OCI-LY7 (cell line): ENCODE results near the gene HCCS.

Source experiments
- CTCF ChIP-seq: fragments of 200-600 bp; sonication (generic); conservative IDR thresholded peaks from 2 replicates; pipeline ENCODE4 v1.5.1; 2014; ENCODE audit warnings: mild to moderate bottlenecking, antibody characterized with exemption, low read length, moderate library complexity, mixed read lengths
- EZH2phosphoT487 ChIP-seq: fragments of 200-600 bp; sonication (generic); IDR thresholded peaks from 2 replicates; pipeline ENCODE4 v1.6.1; 2018; ENCODE audit warnings: low read depth, borderline replicate concordance, mild to moderate bottlenecking, mixed run types, antibody characterized with exemption, low read length, moderate library complexity, mixed read lengths

- no peak for TF ChIP-seq CTCF
- no peak for TF ChIP-seq EZH2phosphoT487
Measured at GRCh38 chrX:11148401-11148800, 37.3 kb downstream of the HCCS start.
